NCI-H1930 (cell line): ENCODE data around the gene DNASE1L2.

ENCODE experiments used
- DNase-seq, 2 experiments: peaks; one replicate each; lab custom pipeline; 2025; lab: John Stamatoyannopoulos, UW

The DNASE1L2 gene

GRCh38 chr16:2223942-2224486 is 12.2 kb upstream of the DNASE1L2 start:
- DNase-seq = no peak

GRCh38 chr16:2226245-2226793 is 9.9 kb upstream of the DNASE1L2 start:
- DNase-seq = no peak

GRCh38 chr16:2226918-2227317 is 9.3 kb upstream of the DNASE1L2 start:
- DNase-seq = no peak

- no peak for DNase-seq
These were observed 8.0 kb upstream of the DNASE1L2 start for GRCh38 chr16:2228161-2228824.

GRCh38 chr16:2229091-2229490 is 7.2 kb upstream of the DNASE1L2 start:
- no peak for DNase-seq

GRCh38 chr16:2229632-2230250 is 6.5 kb upstream of the DNASE1L2 start:
- DNase-seq = no peak

- DNase-seq = no peak
These were observed 5.9 kb upstream of the DNASE1L2 start for GRCh38 chr16:2230376-2230775.

- DNase-seq = no peak
These were observed 5.0 kb upstream of the DNASE1L2 start for GRCh38 chr16:2231016-2231931.

GRCh38 chr16:2232094-2232990 is 3.9 kb upstream of the DNASE1L2 start:
- DNase-seq = no peak

GRCh38 chr16:2233046-2233775 is 3.0 kb upstream of the DNASE1L2 start:
- no peak for DNase-seq

- DNase-seq = no peak
These were observed 2.1 kb upstream of the DNASE1L2 start for GRCh38 chr16:2233872-2234812.

- no peak for DNase-seq
These were observed 1.5 kb upstream of the DNASE1L2 start for GRCh38 chr16:2234813-2235170.

GRCh38 chr16:2235234-2235651 is 1.0 kb upstream of the DNASE1L2 start:
- no peak for DNase-seq

GRCh38 chr16:2235695-2236336 is 428 bp upstream of the DNASE1L2 start:
- DNase-seq = no peak

GRCh38 chr16:2237102-2237482 is 848 bp downstream of the DNASE1L2 start:
- DNase-seq = no peak

- DNase-seq = no peak
These were observed 1.4 kb downstream of the DNASE1L2 start for GRCh38 chr16:2237493-2238149.

GRCh38 chr16:2238150-2238837 is 2.0 kb downstream of the DNASE1L2 start:
- no peak for DNase-seq
